GM21423 (cell line): Measurements from ENCODE around the gene EHD3.

ENCODE experiments used
- ATAC-seq: cut with Tn5 transposase; IDR thresholded peaks from one replicate; pipeline ENCODE4 v1.9.1; 2021; ENCODE audit warnings: mild to moderate bottlenecking, moderate library complexity; ENCODE audit not compliant: unreplicated experiment

The EHD3 gene

DNA sequence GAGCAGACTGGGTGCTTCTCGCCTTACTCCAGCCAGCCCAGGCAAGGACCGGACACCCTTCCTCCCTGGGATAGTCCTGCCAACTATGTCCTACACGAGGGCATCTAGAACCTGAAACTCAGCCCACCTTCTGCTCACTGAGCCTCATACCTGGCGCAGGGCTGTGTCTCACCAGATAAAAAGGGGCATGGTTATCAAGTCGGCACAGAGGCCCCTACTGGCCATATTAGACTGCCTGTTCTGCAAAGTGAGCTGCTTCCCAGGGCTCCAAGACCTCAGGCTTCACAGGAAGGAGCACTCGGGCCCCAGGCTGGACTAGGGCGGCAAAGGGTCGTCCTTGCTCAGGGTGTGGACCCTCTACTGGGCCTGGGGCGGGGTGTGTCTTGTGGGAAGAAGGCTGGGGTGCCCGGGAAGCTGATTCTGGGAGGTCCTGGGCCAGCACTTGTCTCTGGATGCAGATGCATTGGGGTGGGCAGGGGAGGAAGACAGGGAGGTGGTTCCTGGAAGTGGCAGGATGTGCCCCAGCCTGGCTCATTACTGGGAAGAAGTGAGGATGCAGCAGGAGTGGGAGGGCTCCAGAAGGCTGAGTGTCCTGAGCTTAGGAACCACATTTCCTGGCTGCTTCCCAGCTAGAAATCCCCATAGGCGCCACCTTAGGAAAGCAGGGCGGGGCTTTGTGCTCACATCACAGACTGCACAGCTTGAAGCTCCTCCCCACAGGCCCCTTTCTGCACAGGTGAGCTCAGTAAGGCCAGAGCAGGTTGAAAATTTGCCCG, 19.6 kb downstream of the EHD3 start:
- ATAC-seq: no peak

DNA sequence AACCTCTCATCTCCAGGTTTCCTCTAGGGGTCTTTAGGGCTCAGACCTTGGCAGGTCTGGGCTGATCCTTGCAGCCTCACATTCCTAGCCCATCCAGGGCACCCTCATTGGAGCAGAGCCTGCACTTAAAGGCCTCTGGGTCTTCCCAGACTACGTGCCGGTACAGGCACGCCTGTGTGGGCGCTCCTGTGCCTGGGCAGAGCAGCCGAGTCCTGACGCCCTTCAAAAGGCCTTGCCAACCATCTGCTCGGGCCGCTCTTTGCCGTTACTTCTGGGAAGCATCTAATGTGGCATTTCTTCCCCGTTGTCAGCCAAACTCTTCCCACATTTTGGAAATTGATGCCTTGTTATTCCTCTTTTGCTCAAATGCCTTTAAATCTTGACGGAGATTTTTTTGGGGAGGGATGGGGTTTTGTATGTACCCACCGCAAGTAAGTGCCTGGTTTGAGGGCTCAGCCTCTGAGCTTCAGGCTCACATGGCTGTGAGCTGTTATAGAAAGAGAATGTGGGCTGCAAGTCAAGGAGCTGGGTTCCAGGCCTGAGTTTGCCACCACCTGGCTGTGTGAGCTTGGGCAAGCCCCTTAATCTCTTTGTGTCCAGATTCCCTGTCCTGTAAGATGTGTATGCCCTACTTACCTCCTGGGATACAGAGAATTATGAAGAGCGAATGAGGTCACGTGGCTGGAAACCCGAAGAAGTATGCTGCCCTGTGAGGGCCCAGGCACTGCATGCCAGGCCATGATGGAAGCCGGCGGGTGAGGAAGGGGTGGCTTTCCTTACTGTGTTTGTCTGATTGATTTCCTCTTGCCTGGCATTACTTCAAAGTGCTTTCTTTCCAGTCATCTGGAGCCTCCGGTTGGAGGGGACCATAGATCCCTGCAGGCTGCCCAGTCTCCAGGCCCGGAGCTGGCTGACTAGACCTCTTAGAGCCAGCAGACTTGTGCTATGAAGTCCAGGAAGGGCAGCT, 20.6 kb downstream of the EHD3 start:
- ATAC-seq: no peak

DNA sequence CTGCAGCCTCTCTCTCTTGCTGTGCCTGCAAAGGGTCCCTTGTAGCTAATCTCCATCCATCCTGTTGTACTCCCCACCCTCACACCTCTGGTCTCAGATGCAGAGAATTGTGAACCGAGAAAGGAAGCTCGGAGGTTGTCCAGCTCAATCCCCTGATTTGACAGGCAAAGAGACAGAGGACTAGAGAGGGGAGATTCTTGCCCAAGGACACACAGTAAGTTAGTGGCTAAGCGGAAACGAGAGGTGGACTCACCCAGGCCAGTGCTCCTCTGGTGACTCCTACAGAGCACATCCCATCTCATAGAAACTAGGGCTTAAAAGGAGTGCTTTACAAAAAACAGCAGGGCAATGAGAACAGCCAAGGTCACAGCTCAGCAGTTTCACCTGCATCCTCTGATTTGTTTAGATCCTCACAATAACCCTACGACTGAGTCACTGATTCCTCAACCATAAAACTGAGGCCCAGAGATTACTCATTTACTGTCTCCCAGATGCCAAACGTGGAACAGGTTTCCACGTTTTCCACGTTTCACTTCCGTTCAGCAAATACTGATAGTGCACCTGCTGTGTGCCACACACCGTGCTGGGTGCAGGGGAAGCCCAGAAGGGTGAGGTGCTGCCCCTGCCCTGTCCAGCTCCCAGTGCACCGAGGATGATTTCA, 22.1 kb downstream of the EHD3 start:
- peak; percentile 67 for ATAC-seq

DNA sequence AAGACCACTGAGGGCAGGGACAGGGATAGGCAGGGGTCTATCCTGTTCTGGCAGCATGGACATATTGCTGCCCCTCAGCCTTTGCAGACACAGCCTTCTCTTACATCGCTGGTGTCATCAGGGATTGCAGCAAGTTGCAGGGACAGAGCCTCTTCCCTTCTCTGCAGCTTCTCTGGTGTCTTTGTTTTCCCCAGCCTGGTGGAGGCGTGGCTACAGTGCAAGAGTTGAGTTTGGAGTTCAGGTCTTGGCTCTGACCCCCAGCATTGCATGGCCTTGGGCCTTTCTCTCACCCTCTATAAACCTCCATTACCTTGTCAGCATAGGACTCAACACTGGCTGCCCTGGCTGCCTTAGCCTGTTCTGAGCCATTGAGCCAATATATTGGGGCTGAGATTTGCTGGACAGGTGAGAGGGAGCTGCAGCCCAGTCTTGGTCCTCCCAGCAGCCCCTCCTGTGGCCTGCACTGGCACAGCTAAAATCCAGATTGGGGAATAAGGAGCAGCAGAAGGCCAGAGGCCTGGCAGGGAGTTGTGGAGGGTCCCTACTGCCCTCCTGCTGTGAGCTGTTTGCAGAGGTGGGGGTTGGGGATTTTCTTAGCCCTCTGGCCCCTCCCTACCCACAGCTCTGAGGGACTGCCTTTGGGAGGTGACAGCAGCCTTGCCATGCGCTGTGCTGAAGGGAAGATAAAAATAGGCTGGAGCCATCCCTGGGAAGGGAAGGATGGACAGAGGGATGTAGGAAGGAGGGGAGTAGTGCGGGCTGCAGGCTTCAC, 22.8 kb downstream of the EHD3 start:
- ATAC-seq: peak; percentile 11

DNA sequence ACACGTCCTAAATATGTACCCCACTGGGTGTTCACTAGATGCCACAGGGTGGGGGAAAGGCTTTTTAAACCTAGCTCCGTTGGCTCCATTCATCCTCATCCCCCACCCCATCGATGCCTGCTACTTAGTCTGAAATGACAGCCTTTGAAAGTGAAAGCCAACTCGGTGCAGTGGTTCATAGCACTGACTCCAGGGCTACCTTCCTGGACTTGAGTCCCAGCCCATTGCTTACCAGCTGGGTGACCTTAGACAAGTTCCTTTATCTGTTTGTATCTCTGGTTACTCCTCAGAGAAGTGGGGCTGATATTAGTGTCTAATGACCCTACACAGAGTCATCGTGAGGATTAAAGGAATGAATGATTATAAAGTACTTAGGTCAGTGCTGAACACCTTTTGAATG, 24.4 kb downstream of the EHD3 start:
- peak; percentile 37 for ATAC-seq

DNA sequence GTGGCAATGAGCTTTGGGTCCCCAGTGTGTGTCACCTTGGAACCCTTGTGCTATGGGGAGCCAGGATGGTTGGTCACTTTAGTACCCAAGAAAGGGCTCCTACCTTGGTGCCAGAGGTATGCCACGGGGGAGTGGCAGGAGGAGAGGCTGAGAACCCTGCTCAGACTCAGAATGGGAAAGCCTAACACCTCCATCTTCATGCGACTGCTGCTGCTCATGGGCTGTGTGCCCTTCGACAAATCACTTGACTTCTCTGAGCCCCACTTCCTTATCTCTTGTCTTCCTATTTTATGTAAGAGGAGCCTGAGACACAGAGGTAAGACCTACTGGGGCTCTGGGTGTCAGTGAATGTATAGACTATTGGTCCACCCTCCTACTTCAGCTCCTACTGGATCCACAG, 25.1 kb downstream of the EHD3 start:
- no peak for ATAC-seq

DNA sequence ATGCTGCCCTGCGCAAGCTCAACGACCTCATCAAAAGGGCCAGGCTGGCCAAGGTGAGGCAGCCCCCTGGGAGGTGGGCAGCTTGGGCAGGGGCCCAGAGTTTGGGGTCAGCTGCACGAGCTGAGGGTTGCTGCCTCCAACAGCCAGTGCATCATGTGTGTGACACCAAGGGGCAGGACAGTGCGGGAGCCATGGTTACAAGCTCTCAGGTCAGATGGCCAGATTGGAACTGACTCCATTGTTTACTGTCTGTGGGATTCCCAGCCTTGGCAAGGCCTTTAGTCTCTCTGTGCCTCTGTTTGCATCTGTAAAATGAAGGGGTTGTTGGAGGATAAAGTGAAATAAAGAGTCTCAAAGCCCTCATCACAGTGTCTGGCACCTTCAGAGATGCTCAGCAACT, 26.9 kb downstream of the EHD3 start:
- no peak for ATAC-seq

DNA sequence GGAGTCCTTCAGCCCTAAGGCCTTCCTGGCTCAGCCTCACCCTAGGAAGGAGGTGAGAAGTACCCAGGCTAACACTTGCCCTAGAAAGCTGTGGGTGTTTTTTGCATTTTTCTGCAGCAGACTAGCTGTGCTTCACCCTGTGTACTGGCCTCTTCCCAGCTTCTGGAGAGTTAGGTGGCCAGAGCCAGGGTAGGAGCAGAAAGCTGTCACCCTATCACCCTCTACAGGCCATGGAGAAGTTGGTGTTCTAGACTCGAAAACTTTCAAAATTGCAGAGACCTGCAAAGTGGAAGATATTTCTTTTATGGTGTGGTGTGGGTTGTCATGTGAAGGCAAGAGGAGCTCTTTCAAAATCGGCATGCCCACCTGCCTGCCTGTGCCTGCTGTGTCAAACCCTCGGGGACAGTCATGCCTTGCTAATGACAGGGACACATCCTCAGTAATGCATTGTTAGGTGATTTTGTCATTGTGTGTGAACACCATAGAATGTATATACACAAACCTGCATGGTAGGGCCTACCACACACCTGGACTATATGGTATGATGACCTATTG, 29.8 kb downstream of the EHD3 start:
- ATAC-seq: no peak

DNA sequence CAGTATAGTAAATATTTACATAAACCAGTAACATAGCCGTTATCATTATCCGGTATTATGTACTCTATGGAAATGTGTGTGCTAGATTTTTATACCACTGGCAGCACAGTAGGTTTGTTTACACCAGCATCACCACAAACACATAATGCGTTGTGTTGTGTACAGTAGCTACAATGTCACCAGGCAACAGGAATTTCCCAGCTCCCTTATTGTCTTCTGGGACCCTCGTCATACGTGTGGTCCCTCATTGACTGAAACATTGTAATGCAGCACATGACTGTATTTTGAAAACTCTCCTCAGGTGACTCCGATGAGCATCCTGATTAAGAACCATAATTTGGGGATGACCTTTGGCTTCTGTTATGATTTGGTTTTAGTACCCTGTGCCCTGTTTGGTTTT, 31.3 kb downstream of the EHD3 start:
- no peak for ATAC-seq

DNA sequence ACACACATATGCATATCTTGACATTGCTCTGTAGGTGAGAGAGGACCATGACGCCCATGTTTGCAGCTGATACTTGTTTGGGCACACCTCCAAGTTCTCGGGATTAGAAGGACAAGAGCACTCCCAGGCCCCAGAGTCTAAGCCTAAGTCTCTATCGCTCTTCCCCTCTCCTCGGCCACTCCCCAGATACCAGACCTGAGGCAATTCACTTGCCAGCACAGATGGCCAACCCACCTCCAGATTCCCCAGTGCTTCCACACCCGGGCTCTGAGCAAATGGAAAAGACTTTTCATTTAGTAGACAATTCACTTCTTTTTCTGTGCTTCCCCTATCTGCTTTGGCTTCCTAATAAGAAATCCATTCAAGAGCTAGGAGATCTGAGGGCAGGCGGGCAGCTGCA, 32.9 kb downstream of the EHD3 start:
- no peak for ATAC-seq

DNA sequence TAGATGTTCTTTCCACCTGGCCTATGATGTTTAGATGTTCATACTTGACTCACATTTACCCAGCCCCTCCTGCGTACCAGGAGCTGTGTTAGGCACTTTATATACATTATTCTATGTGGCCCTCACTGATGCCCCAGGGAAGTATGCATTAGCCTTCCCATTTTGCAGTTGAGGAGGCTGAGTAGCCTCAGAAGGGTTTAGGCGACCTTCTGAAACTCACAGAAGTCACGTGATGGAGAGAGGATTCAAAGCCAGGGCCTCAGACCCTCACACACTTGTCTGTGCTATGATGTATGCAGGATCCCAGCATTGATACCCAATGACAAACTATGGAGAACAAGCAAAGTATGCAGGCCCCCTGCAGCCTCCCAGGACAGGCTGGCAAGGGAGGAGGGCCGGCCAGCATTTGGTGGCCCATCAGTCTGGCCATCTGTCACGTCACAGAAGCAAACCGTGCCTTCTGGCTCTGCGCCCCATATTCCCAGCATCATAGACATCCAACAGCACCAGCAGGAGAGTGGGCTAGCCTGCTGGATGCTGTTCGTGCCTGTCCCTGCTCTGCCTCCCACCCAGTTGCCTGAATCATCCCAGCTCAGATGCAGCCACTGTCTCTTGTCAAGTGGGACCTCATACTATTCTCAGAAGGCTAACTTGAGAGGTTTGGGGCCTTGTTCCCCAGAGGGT, 33.6 kb downstream of the EHD3 start:
- no peak for ATAC-seq

DNA sequence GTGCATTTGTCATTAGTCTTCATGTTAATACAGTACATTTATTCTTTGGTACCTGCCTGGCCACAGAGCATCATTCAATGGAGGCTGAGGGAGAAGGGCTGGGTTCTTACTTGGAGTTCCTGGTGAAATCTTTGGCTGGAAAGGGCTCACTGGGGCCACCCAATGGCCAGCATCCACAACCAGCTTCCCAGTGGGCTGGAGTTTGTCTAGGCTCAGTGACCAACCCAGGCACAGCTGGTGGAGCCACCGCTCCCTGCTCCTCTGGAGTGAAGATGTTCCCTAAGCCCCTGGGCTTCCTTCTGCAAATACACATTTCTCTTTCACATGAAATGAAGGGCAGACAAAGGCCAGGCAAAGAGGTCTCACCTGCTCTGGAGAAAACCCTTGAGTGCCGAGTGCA, 34.4 kb downstream of the EHD3 start:
- no peak for ATAC-seq

DNA sequence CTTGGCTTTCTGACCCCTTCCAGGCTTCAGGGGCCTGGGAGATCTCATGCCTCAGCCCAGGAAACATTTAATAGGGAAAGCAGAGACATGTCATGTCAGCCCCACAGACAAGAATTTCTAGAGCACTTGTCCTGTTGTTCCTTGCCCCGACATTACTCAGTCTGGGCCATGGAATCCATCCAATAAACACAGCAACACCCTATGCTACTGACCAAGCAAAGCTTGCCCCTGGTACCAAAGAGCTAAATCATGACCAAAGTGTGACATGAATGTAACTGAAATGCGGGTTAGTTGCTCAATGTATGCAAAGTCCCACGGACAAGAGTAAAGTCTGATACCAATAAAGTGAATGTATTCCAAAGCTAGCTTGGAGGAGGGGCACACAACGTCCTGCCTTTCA, 35.1 kb downstream of the EHD3 start:
- no peak for ATAC-seq

DNA sequence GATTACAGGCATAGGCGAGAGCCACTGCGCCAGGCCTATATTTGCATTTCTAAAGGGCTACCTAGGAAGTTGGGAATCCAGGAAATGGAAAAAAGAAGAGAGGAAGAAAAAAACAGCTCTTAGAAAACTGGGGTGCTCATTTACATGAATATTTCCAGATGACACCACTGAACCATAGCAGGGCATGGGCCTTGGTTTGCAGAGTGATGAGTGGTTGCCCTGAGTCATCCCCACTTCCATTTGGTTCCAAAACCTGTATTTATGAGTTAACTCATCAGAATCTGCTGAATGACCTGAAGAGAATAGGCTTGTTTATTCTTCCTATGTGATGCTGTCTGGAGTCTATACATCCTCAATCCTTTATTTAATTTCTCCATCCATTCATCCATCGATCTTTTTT, 36.2 kb downstream of the EHD3 start:
- no peak for ATAC-seq

DNA sequence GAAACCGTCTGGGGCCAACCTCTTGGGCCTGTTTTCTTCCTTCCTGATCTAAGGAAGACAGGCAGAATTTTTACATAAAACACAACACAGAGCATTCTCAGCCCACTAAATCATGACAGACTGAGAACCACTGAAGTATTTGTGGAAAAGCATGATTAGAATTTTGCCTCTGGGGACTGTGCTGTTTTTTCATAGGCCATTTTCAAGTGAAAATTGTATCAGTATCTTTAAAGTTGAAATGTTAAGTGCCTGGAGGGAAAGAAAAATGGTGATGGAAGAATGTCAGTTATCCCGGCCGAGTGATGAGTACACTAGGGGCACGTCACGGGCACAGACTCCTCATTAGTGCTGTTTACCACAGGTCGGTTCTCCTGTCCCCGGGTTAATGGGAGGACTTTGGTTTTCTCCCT, 36.9 kb downstream of the EHD3 start:
- ATAC-seq: no peak

DNA sequence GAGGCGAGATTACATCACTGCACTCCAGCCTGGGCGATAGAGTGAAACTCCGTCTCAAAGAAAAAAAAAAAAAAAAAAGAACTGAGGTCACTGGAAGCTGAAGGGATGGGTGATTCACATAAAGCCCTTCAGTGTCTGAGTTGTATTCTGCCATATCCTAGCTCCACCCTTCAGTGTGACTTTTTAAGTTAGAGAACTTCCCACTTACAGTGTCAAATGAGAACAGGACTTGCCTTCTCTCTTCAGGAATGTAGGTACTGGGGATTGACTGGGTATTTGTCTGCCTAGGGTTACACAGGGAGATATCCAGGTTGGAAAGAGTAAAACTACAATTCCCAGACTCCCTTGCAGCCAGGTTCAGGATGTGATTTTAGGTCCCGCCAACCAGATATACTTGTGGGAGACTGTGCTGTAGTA, 37.9 kb downstream of the EHD3 start:
- ATAC-seq: no peak

DNA sequence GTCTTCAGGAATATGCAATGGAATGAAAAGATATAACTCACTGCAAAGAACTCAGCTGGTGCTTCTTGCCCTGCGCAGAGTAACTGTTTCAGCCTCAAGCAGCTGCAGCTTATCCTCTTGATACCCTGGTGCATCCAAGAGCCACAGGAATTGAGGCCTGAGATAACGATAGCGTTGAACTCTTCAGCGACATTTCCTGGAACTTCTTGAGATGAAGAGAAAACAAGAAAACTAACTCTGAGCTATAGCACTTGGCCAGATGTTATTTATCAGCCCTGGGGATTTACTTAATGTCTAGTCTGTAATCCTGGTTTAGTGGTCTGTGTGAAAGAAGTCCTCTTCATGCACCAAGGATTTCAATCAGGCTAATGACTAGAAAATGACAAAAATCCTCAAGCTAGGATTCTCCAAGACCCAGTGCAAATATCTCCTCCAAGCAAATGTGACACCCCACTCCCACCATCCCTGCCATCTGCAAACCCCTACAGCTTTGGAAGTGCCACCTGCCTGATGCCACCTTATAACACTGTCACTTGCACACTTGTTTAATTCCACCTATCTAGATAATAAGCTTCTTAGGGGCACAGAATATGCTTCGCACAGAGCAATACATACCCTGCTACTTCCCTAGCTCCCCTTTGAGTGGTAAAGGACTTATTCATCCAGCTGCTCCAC, 40.6 kb downstream of the EHD3 start:
- ATAC-seq: no peak

DNA sequence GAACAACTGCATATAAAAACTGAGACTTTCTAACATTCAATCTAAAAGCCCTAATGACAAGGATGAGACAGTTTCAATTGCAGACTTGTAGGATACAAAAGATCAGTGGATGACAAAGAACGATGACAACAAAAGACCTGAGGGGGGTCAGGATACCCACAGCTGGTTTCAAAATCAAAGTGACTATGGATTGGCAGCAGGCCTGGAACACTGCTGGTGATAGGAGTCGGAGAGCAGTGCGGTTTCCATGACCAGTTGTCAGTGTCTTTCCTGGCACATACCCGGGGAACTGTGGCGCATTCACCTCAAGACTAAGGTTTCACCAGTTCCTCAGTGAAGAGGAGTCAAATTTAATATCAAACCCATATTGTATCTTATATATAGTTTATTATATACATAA, 42.0 kb downstream of the EHD3 start:
- no peak for ATAC-seq

DNA sequence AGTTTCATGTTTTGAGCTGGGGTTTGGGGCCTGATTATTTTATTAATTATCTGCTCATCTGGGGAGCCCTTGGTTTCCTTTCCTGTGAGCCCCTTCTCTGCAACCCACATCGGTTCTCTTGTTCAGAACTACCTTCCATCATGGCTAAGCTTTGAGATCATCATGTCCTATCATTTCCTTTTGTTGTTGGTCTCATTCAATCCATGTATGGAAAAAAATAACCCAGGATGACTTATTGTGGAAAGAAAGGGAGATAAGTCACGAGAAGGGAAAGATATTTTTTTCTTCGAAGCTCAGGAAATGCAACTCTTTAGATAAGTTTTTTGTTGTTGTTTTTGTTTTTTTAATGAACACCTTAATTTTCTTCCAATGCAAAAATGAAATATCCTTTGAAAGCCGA, 43.7 kb downstream of the EHD3 start:
- no peak for ATAC-seq
